Measurements from ENCODE around the gene SELENOO.

The SELENOO gene

GRCh38 chr22:50257041-50257440 is 56.2 kb downstream of the SELENOO start:
- DNase-seq = no peak

GRCh38 chr22:50257451-50258360 is 56.9 kb downstream of the SELENOO start:
- no peak for DNase-seq

- no peak for DNase-seq
These were observed 57.8 kb downstream of the SELENOO start for GRCh38 chr22:50258361-50259292.

GRCh38 chr22:50259302-50259701 is 58.5 kb downstream of the SELENOO start:
- no peak for DNase-seq

GRCh38 chr22:50260434-50260800 is 59.6 kb downstream of the SELENOO start:
- DNase-seq = no peak

- DNase-seq = peak; percentile 80
These were observed 60.2 kb downstream of the SELENOO start for GRCh38 chr22:50260801-50261614.

- no peak for DNase-seq
These were observed 61.0 kb downstream of the SELENOO start, which contains the start of gene MAPK12 for GRCh38 chr22:50261615-50262459. TSS of gene MAPK12 (minus strand) at chr22:50261683. CDS start at chr22:50261509, 174 bp downstream.

GRCh38 chr22:50262460-50262911 is 61.7 kb downstream of the SELENOO start:
- DNase-seq = no peak

GRCh38 chr22:50262973-50263617 is 62.3 kb downstream of the SELENOO start:
- DNase-seq = no peak

- no peak for DNase-seq
These were observed 63.4 kb downstream of the SELENOO start for GRCh38 chr22:50264104-50264745.

- DNase-seq = no peak
These were observed 64.3 kb downstream of the SELENOO start for GRCh38 chr22:50264946-50265669.

- DNase-seq = no peak
These were observed 66.2 kb downstream of the SELENOO start for GRCh38 chr22:50266994-50267393.

Data from activated CD8-positive, alpha-beta memory T cell treated with anti-CD3 and anti-CD28 coated beads, Interleukin-2, amount 50 U/mL, for 48 hours (primary cell).